Muscle of back (tissue), 11 donors: Measurements from ENCODE around the gene DIP2C. TPM values are rescaled to one million over a fixed set of nuclear protein-coding genes. Genes with fewer than 3 reads are reported as not detected.
"Not testable (repeated sequence)": the region's sequence is repeated elsewhere in the genome, so short reads cannot be mapped to it uniquely, and the experiment has no call there.

Source experiments
- DNase-seq, 3 donors: peaks; one replicate each; pipeline versions ENCODE4 v3.0.0 to v3.0.0-alpha.2; 2013
- polyA plus RNA-seq, 10 donors: library from polyadenylated mRNA; unstranded; fragments of 120-200 nt; gene quantifications; one replicate each; pipeline ENCODE4 v1.2.1, GENCODE V29; 2013; ENCODE audit not compliant: insufficient read length in 10 of 10

Gene DIP2C
- polyA plus RNA-seq, 10 donors: 23.3 to 30.9 (median 25.9) TPM

- no peak for DNase-seq
Observed at GRCh38 chr10:519055-519715, 170.3 kb downstream of the DIP2C start.

- DNase-seq: no peak
Observed at GRCh38 chr10:517872-518475, 171.5 kb downstream of the DIP2C start.

GRCh38 chr10:517241-517830 is 172.1 kb downstream of the DIP2C start:
- no peak for DNase-seq

GRCh38 chr10:516764-517163 is 172.7 kb downstream of the DIP2C start:
- DNase-seq: no peak

GRCh38 chr10:515674-516073 is 173.8 kb downstream of the DIP2C start:
- DNase-seq: no peak

- no peak for DNase-seq
Observed at GRCh38 chr10:514137-514671, 175.3 kb downstream of the DIP2C start.

GRCh38 chr10:513393-513792 is 176.1 kb downstream of the DIP2C start:
- no peak for DNase-seq

- DNase-seq: not testable (repeated sequence)
Observed at GRCh38 chr10:512661-513060, 176.8 kb downstream of the DIP2C start.

GRCh38 chr10:511849-512191 is 177.6 kb downstream of the DIP2C start:
- DNase-seq: no peak

GRCh38 chr10:511101-511848 is 178.2 kb downstream of the DIP2C start:
- DNase-seq: peak; percentile 91 to 95 (median 93)

- peak in 2 of 3 donors; percentile 37 to 67 for DNase-seq
Observed at GRCh38 chr10:510415-510881, 179.0 kb downstream of the DIP2C start.

- no peak for DNase-seq
Observed at GRCh38 chr10:509361-510102, 179.9 kb downstream of the DIP2C start.

- no peak for DNase-seq
Observed at GRCh38 chr10:508726-509125, 180.7 kb downstream of the DIP2C start.

GRCh38 chr10:507908-508444 is 181.5 kb downstream of the DIP2C start:
- no peak for DNase-seq

GRCh38 chr10:507355-507699 is 182.1 kb downstream of the DIP2C start:
- no peak for DNase-seq

- no peak for DNase-seq
Observed at GRCh38 chr10:506451-507354, 182.8 kb downstream of the DIP2C start.

GRCh38 chr10:505419-505818 is 184.0 kb downstream of the DIP2C start:
- DNase-seq: no peak

GRCh38 chr10:504806-505205 is 184.7 kb downstream of the DIP2C start:
- no peak for DNase-seq

- DNase-seq: no peak
Observed at GRCh38 chr10:504121-504611, 185.3 kb downstream of the DIP2C start.

GRCh38 chr10:501596-501995 is 187.9 kb downstream of the DIP2C start:
- DNase-seq: no peak
